Hindlimb muscle (tissue), 1 donor: ENCODE results near the gene SAMD8. TPM values are rescaled to one million over a fixed set of nuclear protein-coding genes. Genes with fewer than 3 reads are reported as not detected.
"Not testable (repeated sequence)": the region's sequence is repeated elsewhere in the genome, so short reads cannot be mapped to it uniquely, and the experiment has no call there.

Experiments
- DNase-seq: peaks from one replicate; pipeline ENCODE4 v3.0.0-alpha.2; 2013
- polyA plus RNA-seq: library from polyadenylated mRNA; unstranded; fragments of 120-200 nt; gene quantifications from one replicate; pipeline ENCODE4 v1.2.1, GENCODE V29; 2013; ENCODE audit not compliant: insufficient read length

SAMD8 gene
- polyA plus RNA-seq, 1 donor: 12.4 TPM

DNA sequence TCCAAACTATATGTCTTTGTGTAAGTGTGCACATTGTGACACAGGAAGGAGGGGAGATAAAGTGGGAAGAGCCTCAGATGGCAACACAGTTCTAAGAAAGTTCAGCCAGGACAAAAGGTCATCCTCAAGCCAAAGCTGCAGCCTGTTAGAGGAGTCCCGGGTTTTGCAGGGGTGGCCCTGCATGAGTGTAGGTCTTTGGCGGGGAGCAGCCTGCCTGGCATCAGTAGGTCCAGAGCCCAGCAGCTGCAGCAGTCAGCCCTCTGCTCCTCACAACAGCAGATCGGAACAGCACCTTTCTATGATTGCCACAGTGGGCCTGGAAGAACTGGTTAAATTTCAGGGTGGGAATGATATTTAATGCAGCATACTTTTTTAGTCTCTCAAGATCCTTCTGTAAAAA lies 85.6 kb downstream of the SAMD8 start:
- no peak for DNase-seq

GRCh38 chr10:75197906-75198305 lies 86.5 kb downstream of the SAMD8 start:
- no peak for DNase-seq

DNA sequence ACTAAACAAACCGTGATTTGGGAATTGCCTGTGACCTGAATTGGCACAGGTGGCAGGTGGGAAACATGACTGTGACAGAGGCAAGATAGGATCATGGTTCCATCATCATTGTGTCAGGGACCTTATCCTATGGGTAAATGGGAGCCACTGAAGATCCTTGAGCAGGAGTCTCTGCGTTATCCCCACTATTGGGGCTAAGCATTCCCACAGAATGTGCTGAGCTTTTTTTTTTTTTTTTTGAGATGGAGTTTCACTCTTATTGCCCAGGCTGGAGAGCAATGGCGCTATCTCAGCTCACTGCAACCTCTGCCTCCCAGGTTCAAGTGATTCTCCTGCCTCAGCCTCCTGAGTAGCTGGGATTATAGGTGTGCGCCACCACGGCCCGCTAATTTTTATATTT lies 88.5 kb downstream of the SAMD8 start:
- DNase-seq: not testable (repeated sequence)

- DNase-seq: no peak
Observed at GRCh38 chr10:75201793-75202307, 90.4 kb downstream of the SAMD8 start.

DNA sequence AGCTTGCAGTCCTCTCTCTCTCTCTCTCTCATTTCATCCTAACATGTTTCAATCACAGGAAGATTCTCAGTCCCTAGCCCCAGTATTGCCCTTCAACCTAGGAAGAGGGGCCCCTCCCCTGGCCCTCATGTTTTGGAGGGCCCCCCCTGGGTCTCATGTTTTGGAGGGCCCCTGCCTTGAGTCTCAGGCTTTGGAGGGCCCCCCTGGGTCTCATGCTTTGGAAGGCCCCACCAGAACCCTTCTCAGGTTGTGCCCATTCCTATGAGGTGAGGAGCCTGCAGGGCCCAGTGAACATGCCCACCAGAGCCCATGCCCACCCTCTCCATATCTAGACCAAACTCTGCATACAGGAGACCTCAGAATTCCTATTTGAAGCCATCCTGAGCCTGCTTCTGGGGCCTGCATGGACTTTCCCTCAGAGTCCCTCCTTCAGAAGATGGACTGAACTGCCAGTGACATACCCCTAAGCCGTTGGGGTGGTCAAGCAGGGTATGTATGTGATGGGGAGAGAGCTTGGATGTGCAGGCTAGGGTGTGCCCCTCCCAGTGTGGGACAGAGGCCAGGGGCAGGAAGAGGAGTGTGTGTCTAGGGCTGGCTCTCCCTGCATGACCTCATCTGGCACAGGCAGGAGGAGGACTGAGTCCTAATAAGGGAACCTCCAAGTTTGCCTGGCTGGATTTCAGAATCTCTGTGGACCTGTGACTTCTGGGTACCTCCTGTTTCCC lies 91.0 kb downstream of the SAMD8 start:
- DNase-seq: no peak

GRCh38 chr10:75203046-75203620 lies 91.7 kb downstream of the SAMD8 start:
- not testable (repeated sequence) for DNase-seq

DNA sequence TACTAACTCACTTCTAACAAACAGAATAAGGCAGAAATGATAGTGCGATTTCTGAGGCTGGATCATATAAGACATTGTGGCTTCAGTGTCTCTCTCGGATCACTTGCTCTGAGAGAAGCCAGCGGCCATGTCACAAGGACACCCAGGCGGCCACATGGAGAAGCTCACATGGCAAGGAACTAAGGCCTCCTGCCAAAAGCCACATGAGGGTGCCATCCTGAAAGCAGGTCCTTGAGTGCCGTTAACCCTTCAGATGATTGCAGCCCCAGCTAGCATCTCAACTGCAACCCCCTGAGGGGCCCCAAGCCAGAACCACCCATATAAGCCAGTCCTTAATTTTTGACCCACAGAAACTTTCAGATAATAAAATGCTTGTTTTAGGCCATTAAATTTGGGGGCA lies 92.3 kb downstream of the SAMD8 start:
- DNase-seq: no peak

DNA sequence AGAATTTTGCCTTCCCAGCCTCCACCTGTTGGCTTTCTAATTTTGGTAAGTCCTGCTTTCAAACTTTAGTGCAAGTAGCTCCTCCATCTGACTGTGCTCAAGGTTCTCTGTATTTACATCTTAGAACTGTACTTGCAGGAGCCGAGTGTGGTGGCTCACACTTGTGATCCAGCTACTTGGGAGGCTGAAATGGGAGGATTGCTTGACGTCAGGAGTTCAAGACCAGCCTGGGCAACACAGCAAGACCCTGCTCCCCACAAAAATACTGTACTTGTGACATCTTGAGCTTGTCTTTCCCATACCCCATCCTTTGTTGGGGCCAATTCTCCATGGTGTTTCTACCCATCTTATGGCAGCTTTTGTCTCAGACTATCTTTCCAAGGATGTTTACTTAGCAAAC lies 94.5 kb downstream of the SAMD8 start:
- DNase-seq: no peak

DNA sequence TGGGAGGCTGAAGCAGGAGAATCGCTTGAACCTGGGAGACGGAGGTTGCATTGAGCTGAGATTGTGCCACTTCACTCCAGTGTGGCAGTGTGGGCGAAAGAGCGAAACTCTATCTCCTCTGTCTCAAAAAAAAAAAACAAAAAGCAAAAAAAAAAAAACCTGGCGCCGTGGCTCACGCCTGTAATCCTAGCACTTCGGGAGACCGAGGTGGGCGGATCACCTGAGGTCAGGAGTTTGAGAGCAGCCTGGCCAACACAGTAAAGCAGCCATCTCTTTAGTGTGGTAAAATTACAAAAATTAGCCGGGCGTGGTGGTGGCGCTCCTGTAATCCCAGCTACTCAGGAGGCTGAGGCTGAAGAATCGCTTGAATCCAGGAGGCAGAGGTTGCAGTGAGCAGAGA lies 95.2 kb downstream of the SAMD8 start:
- not testable (repeated sequence) for DNase-seq

GRCh38 chr10:75207079-75207856 lies 95.8 kb downstream of the SAMD8 start:
- DNase-seq: no peak

- DNase-seq: no peak
Observed at GRCh38 chr10:75207857-75208144, 96.3 kb downstream of the SAMD8 start.

- DNase-seq: no peak
Observed at GRCh38 chr10:75208181-75208580, 96.7 kb downstream of the SAMD8 start.

DNA sequence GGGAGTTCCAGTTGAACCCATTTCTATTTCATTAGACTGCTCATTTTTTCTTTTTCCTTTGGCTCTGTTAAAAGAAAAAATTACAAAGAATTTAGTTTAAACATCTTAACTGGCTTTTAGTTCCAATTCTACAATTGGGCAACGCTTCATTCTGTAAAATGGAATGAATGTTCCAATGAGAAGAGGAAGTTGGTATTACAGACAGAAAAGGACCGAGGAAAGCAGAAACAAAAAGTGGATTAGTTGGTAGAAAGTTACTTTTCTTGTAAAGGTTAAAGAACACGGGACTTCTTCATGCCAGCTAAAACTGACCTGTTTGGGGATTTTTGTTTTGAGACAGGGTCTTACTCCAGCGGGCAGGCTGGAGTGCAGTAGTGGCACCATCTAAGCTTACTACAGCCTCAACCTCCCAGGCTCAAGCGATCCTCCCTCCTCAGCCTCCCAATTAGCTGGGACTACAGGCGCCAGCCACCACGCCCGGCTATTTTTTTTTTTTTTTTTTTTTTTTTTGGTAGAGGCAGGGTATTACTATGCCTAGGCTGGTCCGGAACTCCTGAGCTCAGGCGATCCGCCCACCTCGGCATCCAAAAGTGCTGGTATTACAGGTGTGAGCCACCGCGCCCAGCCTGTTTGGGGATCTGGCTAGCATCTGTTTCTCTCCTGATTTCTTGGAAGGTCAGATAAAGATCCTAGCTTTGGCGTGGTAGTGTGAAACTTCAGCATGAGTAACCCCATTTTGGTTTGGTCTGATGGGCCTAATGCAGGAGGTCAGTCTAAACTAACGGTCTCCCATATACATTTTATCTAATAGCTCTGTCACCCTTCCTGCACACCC lies 97.8 kb downstream of the SAMD8 start:
- no peak for DNase-seq

DNA sequence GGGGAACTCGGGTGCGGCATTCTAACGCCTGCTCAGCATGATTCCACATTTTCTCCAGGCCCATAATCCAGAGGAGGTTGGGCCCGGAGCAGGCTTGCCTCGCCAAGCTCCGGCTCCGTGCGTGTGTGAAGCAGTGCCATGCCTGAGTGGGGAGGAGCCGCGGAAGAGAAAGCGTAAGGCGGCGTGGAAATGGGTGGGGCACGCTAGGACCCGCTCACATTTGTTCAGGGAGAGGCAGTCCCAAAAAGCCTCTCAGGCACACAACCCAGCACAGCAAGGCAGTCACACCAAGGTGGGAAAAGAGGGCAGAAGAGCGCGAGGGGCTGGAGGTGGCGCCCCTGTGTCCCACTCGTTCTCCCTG lies 98.4 kb downstream of the SAMD8 start:
- DNase-seq: peak; percentile 87

GRCh38 chr10:75210282-75211006 lies 99.0 kb downstream of the SAMD8 start, which contains the start of gene VDAC2:
Gene VDAC2, plus strand, starts transcription at chr10:75210796. Its CDS starts 363 bp downstream, at chr10:75211159.
- DNase-seq: peak; percentile 95

DNA sequence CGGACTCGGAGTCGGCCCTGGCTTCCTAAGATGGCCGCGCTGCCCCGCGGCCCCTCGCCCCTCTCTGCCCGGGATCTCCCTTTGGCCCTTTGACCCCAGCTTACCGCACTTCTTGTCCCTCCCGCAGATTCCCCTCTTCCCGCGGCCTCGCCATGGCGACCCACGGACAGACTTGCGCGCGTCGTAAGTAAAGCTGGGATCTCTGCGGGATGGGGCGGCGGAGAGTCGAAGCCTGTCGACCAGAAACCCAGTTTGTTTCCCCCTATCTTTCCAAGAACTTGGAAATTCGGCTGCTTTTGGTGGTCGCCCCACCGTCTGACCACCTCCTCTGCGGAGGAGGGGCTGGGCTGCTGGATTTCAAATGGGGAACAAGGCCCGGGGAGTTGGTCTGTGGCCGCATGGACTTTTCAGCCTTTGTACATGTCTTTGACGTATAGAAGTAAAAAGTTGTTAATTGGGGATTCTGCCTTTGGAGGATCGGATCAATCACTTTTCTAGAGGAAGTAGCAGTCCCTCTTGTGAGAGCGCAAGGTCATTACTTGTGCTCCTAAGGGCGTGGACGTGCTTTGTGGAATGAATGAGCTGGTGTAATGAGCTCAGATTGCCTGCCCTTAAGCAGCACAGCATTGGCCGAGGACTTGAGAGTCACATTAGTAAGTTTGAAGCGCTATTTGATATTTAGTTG lies 99.7 kb downstream of the SAMD8 start:
- no peak for DNase-seq

- no peak for DNase-seq
Observed at GRCh38 chr10:75212343-75212742, 100.9 kb downstream of the SAMD8 start.

GRCh38 chr10:75220274-75220673 lies 108.8 kb downstream of the SAMD8 start:
- DNase-seq: no peak

- not testable (repeated sequence) for DNase-seq
Observed at GRCh38 chr10:75221492-75221891, 110.0 kb downstream of the SAMD8 start.

DNA sequence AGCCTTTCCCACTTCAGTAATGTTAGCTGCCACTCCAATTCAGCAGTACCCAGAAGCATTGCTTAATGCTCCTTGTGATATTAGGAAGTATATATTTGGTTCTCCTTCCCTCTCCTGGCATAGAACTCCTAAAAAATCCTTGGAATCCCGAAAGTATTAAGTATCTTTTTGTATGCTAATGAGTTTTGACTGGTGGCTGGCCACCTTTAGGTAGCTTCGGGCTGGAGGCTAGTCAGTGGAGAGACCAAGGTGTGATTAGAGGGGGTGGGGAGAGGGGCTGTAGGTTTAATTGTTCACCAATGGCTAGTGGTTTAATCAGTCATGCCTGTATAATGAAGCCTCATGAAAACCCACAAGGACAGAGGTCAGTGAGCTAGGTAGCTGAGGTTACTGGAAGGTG lies 112.1 kb downstream of the SAMD8 start:
- DNase-seq: no peak

DNA sequence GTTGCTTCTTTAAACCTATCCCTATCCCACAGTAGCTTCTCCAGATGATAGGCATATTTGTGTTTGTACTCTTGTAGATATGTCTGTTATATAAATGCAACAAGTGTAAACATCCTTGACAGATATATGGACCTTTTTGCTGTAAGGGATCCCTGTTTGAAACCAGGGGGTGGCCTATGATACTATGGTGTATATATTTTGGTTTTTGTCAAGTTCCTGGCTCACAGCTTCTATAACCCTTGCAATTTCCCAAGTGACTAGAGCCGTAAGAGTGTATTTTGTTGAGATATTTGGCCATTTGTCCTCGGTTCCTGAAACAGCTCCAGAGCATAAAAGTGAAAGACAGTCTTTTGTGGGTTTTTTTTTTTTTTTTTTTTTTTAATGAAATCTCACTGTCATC lies 114.6 kb downstream of the SAMD8 start:
- DNase-seq: no peak
